KMS-11 (cell line): ENCODE data around the gene LSM4.
"Not testable (repeated sequence)": the region's sequence is repeated elsewhere in the genome, so short reads cannot be mapped to it uniquely, and the experiment has no call there.

Experiments
- H2AFZ ChIP-seq: fragments of 200-600 bp; sonication (generic); 2 replicates; pipeline ENCODE4 v1.6.1; 2016; ENCODE audit warnings: antibody characterized with exemption, mixed run types, low read depth
- H3K27ac ChIP-seq: fragments of 200-600 bp; sonication (generic); 2 replicates; pipeline ENCODE4 v1.6.1; 2016; ENCODE audit warnings: mild to moderate bottlenecking, mixed run types
- H3K27me3 ChIP-seq: fragments of 200-600 bp; sonication (generic); 2 replicates; pipeline ENCODE4 v1.6.1; 2017; ENCODE audit warnings: mild to moderate bottlenecking, low read depth, mixed run types, moderate library complexity; ENCODE audit not compliant: insufficient read depth
- H3K36me3 ChIP-seq: fragments of 200-600 bp; sonication (generic); 2 replicates; pipeline ENCODE4 v1.6.1; 2017; ENCODE audit warnings: mild to moderate bottlenecking, mixed run types; ENCODE audit not compliant: insufficient read depth
- H3K4me1 ChIP-seq: fragments of 200-600 bp; sonication (generic); 2 replicates; pipeline ENCODE4 v1.6.1; 2016; ENCODE audit warnings: mild to moderate bottlenecking, low read depth, mixed run types; ENCODE audit not compliant: poor library complexity, severe bottlenecking
- H3K4me2 ChIP-seq: fragments of 200-600 bp; sonication (generic); 2 replicates; pipeline ENCODE4 v1.7.0; 2016; ENCODE audit warnings: mild to moderate bottlenecking, mixed run types
- H3K4me3 ChIP-seq: fragments of 200-600 bp; sonication (generic); IDR thresholded peaks from 2 replicates; pipeline ENCODE4 v1.6.1; 2017; ENCODE audit warnings: low read depth, low read length, mixed read lengths; ENCODE audit not compliant: insufficient read depth
- H3K79me2 ChIP-seq: fragments of 200-600 bp; sonication (generic); 2 replicates; pipeline ENCODE4 v1.6.1; 2016; ENCODE audit warnings: low read depth, mixed run types; ENCODE audit not compliant: insufficient read depth
- H3K9ac ChIP-seq: fragments of 200-600 bp; sonication (generic); 2 replicates; pipeline ENCODE4 v1.6.1; 2016; ENCODE audit warnings: mild to moderate bottlenecking, mixed run types
- H4K20me1 ChIP-seq: fragments of 200-600 bp; sonication (generic); 2 replicates; pipeline ENCODE4 v1.6.1; 2016; ENCODE audit warnings: mild to moderate bottlenecking, mixed run types; ENCODE audit not compliant: insufficient read depth
- CTCF ChIP-seq: fragments of 200-600 bp; sonication (generic); conservative IDR thresholded peaks from 2 replicates; pipeline ENCODE4 v1.6.1; 2017; ENCODE audit warnings: low read depth, mild to moderate bottlenecking, antibody characterized with exemption, low read length, moderate library complexity, mixed read lengths

The LSM4 gene

GRCh38 chr19:18353378-18354005, 30.6 kb upstream of the LSM4 start:
- no peaks in the 10 kb centered on the region for H4K20me1 ChIP-seq
- no peak overlapping the region for H3K4me2 ChIP-seq
- no peak overlapping the region for H3K4me3 ChIP-seq
- H3K9ac ChIP-seq, result no peak overlapping the region
- no peak overlapping the region for H2AFZ ChIP-seq
- no peaks in the 10 kb centered on the region for H3K79me2 ChIP-seq
- TF ChIP-seq CTCF, result no peak
- no peak overlapping the region for H3K27ac ChIP-seq
- H3K27me3 ChIP-seq, result no peaks in the 10 kb centered on the region; the same call in 1 of the 2 replicates
- H3K36me3 ChIP-seq, result no peaks in the 10 kb centered on the region
- no peaks in the 10 kb centered on the region for H3K4me1 ChIP-seq

- Histone ChIP-seq H3K4me3 (no peak overlapping the region), H3K4me2 (no peak overlapping the region), H2AFZ (no peak overlapping the region), H3K27me3 (peaks cover 2% of the 10 kb centered on the region; the same call in 1 of the 2 replicates), H3K27ac (no peak overlapping the region), H3K36me3 (no peaks in the 10 kb centered on the region), H4K20me1 (no peaks in the 10 kb centered on the region), H3K4me1 (no peaks in the 10 kb centered on the region), H3K9ac (no peak overlapping the region), H3K79me2 (no peaks in the 10 kb centered on the region)
- no peak for TF ChIP-seq CTCF
These were observed 28.7 kb upstream of the LSM4 start for GRCh38 chr19:18351544-18351943.

- H4K20me1 ChIP-seq, result no peaks in the 10 kb centered on the region
- no peak overlapping the region for H3K4me2 ChIP-seq
- H3K27ac ChIP-seq, result no peak overlapping the region
- H3K79me2 ChIP-seq, result no peaks in the 10 kb centered on the region
- no peak for TF ChIP-seq CTCF
- no peak overlapping the region for H2AFZ ChIP-seq
- H3K27me3 ChIP-seq, result peaks cover 2% of the 10 kb centered on the region; the same call in 1 of the 2 replicates
- H3K4me1 ChIP-seq, result no peaks in the 10 kb centered on the region
- H3K36me3 ChIP-seq, result no peaks in the 10 kb centered on the region
- no peak overlapping the region for H3K4me3 ChIP-seq
- H3K9ac ChIP-seq, result no peak overlapping the region
These were observed 27.6 kb upstream of the LSM4 start for GRCh38 chr19:18350490-18350889.

- H3K36me3 ChIP-seq, result no peaks in the 10 kb centered on the region
- no peaks in the 10 kb centered on the region for H3K4me1 ChIP-seq
- H3K4me3 ChIP-seq, result no peak overlapping the region
- H3K27ac ChIP-seq, result no peak overlapping the region
- no peak overlapping the region for H3K4me2 ChIP-seq
- no peak overlapping the region for H2AFZ ChIP-seq
- peak; percentile 47 for TF ChIP-seq CTCF
- peaks cover 2% of the 10 kb centered on the region; the same call in 1 of the 2 replicates for H3K27me3 ChIP-seq
- H3K79me2 ChIP-seq, result no peaks in the 10 kb centered on the region
- H3K9ac ChIP-seq, result no peak overlapping the region
- H4K20me1 ChIP-seq, result no peaks in the 10 kb centered on the region
These were observed 26.8 kb upstream of the LSM4 start for GRCh38 chr19:18349524-18350128.

- not testable (repeated sequence) for H3K9ac ChIP-seq, H3K79me2 ChIP-seq, H3K4me3 ChIP-seq, H3K4me2 ChIP-seq, H3K4me1 ChIP-seq, H3K27ac ChIP-seq, H3K27me3 ChIP-seq, H4K20me1 ChIP-seq, H2AFZ ChIP-seq, H3K36me3 ChIP-seq
These were observed 26.0 kb upstream of the LSM4 start for GRCh38 chr19:18348818-18349339.
